BJ (cell line): ENCODE measurements around the gene SAC3D1. TPM values are rescaled to one million over a fixed set of nuclear protein-coding genes. Genes with fewer than 3 reads are reported as not detected.

ENCODE experiments used
- CTCF ChIA-PET: fragments of 350-600 bp; formaldehyde crosslinking; extraction: SDS; loops from one replicate; lab custom pipeline; 2021; ENCODE audit warnings: antibody characterized with exemption, inconsistent platforms; lab: Yijun Ruan, JAX
- POLR2A ChIA-PET: fragments of 300-600 bp; sonication (Branson Sonifier 250); formaldehyde crosslinking; extraction: SDS; loops from one replicate; lab custom pipeline; 2021; ENCODE audit warnings: antibody characterized with exemption; lab: Charles Lee
- DNase-seq: peaks from one replicate; pipeline ENCODE4 v3.0.0-alpha.2; 2011; ENCODE audit warnings: low read depth
- H3K27me3 ChIP-seq: 2 replicates; pipeline ENCODE4 v1.6.0; 2011; ENCODE audit warnings: low read length; ENCODE audit not compliant: control insufficient read depth, insufficient read depth
- H3K36me3 ChIP-seq: 2 replicates; pipeline ENCODE4 v1.5.1; 2011; ENCODE audit warnings: low read length; ENCODE audit not compliant: control insufficient read depth, insufficient read depth
- H3K4me3 ChIP-seq: 2 replicates; pipeline ENCODE4 v1.5.1; 2011; ENCODE audit warnings: low read depth, mild to moderate bottlenecking, control low read depth, low read length
- CTCF ChIP-seq: IDR thresholded peaks from 2 replicates; pipeline ENCODE4 v1.5.1; 2011; ENCODE audit warnings: low read depth, mild to moderate bottlenecking, control low read depth, inconsistent platforms, low read length, moderate library complexity; ENCODE audit not compliant: insufficient read depth
- polyA plus RNA-seq: library from polyadenylated mRNA; depleted of rRNA; stranded (reverse); fragments of >200 nt; gene quantifications from 2 replicates; pipeline ENCODE4 v1.2.3, GENCODE V29; 2011

SAC3D1 gene
- polyA plus RNA-seq, 1 experiment: 7.3 TPM

GRCh38 chr11:65034423-65034822, 6.6 kb upstream of the SAC3D1 start:
- peaks cover 21% of the 10 kb centered on the region for H3K36me3 ChIP-seq
- no peak for DNase-seq
- H3K4me3 ChIP-seq: no peak overlapping the region
- no peak for TF ChIP-seq CTCF
- no peaks in the 10 kb centered on the region for H3K27me3 ChIP-seq
- ChIA-PET POLR2A (no interaction called here), CTCF (no interaction called here)

- ChIA-PET CTCF (no interaction called here), POLR2A (no interaction called here)
- DNase-seq: no peak
- Histone ChIP-seq H3K27me3 (no peaks in the 10 kb centered on the region), H3K36me3 (peaks cover 22% of the 10 kb centered on the region), H3K4me3 (no peak overlapping the region)
- no peak for TF ChIP-seq CTCF
These were observed 5.4 kb upstream of the SAC3D1 start for GRCh38 chr11:65035579-65035978.

DNA sequence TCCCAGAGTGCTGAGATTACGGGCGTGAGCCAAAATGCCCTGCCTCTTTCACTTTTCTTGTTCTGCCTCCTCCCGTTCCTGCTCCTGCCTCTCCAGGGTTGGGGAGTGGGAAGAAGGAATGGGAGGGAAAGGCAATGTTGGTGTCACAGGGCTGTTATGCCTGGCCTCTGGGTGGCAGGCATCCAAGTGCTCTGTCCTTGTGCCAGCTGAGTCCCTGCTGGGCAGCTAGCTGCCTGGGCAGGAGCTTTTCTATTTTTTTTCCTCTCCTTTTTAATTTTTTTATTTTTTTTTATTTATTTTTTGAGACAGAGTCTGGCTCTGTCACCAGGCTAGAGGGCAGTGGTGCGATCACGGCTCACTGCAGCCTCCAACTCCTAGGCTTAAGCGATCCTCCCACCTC, 4.1 kb upstream of the SAC3D1 start:
- CTCF ChIA-PET: interaction anchor here (0.6 to 0.9 kb wide), 2 partner anchors 22 to 76 kb away, joined by 3 to 4 read pairs; no protein-coding TSS in a partner anchor
- H3K36me3 ChIP-seq: peaks cover 22% of the 10 kb centered on the region
- POLR2A ChIA-PET: no interaction called here
- H3K27me3 ChIP-seq: no peaks in the 10 kb centered on the region
- H3K4me3 ChIP-seq: no peak overlapping the region
- DNase-seq: no peak
- TF ChIP-seq CTCF: no peak

- TF ChIP-seq CTCF: no peak
- CTCF ChIA-PET: interaction anchor here (0.7 to 1.0 kb wide), 4 partner anchors 11 to 122 kb away, joined by 3 read pairs; no protein-coding TSS in a partner anchor
- H3K4me3 ChIP-seq: peak overlapping the region; percentile 68
- POLR2A ChIA-PET: no interaction called here
- H3K27me3 ChIP-seq: no peaks in the 10 kb centered on the region
- peaks cover 20% of the 10 kb centered on the region for H3K36me3 ChIP-seq
- no peak for DNase-seq
These were observed 527 bp upstream of the SAC3D1 start for GRCh38 chr11:65040520-65040846.

DNA sequence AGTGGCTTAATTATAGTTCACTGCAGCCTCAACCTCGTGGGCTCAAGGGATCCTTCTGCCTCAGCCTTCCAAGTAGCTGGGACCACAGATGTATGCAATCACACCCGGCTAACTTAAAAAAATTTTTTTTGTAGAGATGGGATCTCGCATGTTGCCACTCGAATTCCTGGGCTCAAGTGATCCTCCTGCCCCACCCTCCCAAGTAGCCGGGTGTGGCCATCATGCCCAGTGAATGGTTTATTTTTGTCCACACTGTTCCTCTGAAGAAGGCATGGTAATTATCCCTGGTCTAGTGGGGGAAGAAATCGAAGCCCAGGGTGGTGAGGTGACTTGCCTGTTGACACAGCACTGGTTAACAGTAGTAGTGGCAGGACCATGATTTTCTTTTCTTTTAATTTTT, 1.9 kb downstream of the SAC3D1 start:
- no peak for DNase-seq
- no peak for TF ChIP-seq CTCF
- ChIA-PET POLR2A (no interaction called here), CTCF (no interaction called here)
- Histone ChIP-seq H3K36me3 (peaks cover 15% of the 10 kb centered on the region), H3K27me3 (no peaks in the 10 kb centered on the region), H3K4me3 (no peak overlapping the region)
